ENCODE data around the gene C1QB.
"Not testable (repeated sequence)": the region's sequence is repeated elsewhere in the genome, so short reads cannot be mapped to it uniquely, and the experiment has no call there.

Gene C1QB

GRCh38 chr1:22699681-22700520 is 46.9 kb downstream of the C1QB start:
- no peak for TF ChIP-seq CTCF (IDR thresholded peaks at IDR 0.05; ENCODE audit: insufficient read depth, low read depth, low read length, missing control alignments)
- DNase-seq (ENCODE audit: low read depth) = no peak
- no peak overlapping the region for H3K4me3 ChIP-seq (ENCODE audit: low read depth, low read length)

GRCh38 chr1:22702296-22703085 is 49.5 kb downstream of the C1QB start:
- TF ChIP-seq CTCF (IDR thresholded peaks at IDR 0.05; ENCODE audit: insufficient read depth, low read depth, low read length, missing control alignments) = no peak
- no peak for DNase-seq (ENCODE audit: low read depth)
- H3K4me3 ChIP-seq (ENCODE audit: low read depth, low read length) = no peak overlapping the region

- no peak overlapping the region for H3K4me3 ChIP-seq (ENCODE audit: low read depth, low read length)
- peak; percentile 89 for TF ChIP-seq CTCF (IDR thresholded peaks at IDR 0.05; ENCODE audit: insufficient read depth, low read depth, low read length, missing control alignments)
- DNase-seq (ENCODE audit: low read depth) = peak; percentile 86
Observed at GRCh38 chr1:22704440-22705067, 51.5 kb downstream of the C1QB start.

GRCh38 chr1:22705586-22705985 is 52.5 kb downstream of the C1QB start:
- no peak overlapping the region for H3K4me3 ChIP-seq (ENCODE audit: low read depth, low read length)
- no peak for TF ChIP-seq CTCF (IDR thresholded peaks at IDR 0.05; ENCODE audit: insufficient read depth, low read depth, low read length, missing control alignments)
- no peak for DNase-seq (ENCODE audit: low read depth)

- H3K4me3 ChIP-seq (ENCODE audit: low read depth, low read length); DNase-seq (ENCODE audit: low read depth): not testable (repeated sequence)
Observed at GRCh38 chr1:22706100-22706499, 53.1 kb downstream of the C1QB start.

- TF ChIP-seq CTCF (IDR thresholded peaks at IDR 0.05; ENCODE audit: insufficient read depth, low read depth, low read length, missing control alignments) = no peak
- DNase-seq (ENCODE audit: low read depth) = no peak
- H3K4me3 ChIP-seq (ENCODE audit: low read depth, low read length) = no peak overlapping the region
Observed at GRCh38 chr1:22708777-22709176, 55.7 kb downstream of the C1QB start.

GRCh38 chr1:22709227-22709626 is 56.2 kb downstream of the C1QB start:
- H3K4me3 ChIP-seq (ENCODE audit: low read depth, low read length) = no peak overlapping the region
- no peak for DNase-seq (ENCODE audit: low read depth)
- peak; percentile 9 for TF ChIP-seq CTCF (IDR thresholded peaks at IDR 0.05; ENCODE audit: insufficient read depth, low read depth, low read length, missing control alignments)
